Activated CD8-positive, alpha-beta memory T cell treated with anti-CD3 and anti-CD28 coated beads, Interleukin-2, amount 50 U/mL, for 1 hour (primary cell): ENCODE results near the gene PHAF1.

Experiments
- DNase-seq: peaks from one replicate; pipeline ENCODE4 v3.0.0-alpha.2; 2020; ENCODE audit errors: extremely low read depth

PHAF1 gene

GRCh38 chr16:67163164-67163998 is 53.6 kb downstream of the PHAF1 start:
- no peak for DNase-seq

GRCh38 chr16:67163999-67164558 is 54.3 kb downstream of the PHAF1 start:
- no peak for DNase-seq

GRCh38 chr16:67164599-67165061 is 54.9 kb downstream of the PHAF1 start, which contains the start of gene HSF4:
HSF4 (plus strand) TSS chr16:67164745; CDS start chr16:67164812, 67 bp downstream.
- no peak for DNase-seq

- DNase-seq = no peak
Observed at GRCh38 chr16:67165121-67166078, 55.7 kb downstream of the PHAF1 start.

GRCh38 chr16:67166110-67166547 is 56.4 kb downstream of the PHAF1 start:
- DNase-seq = no peak

- DNase-seq = no peak
Observed at GRCh38 chr16:67166598-67167168, 56.9 kb downstream of the PHAF1 start.

GRCh38 chr16:67167588-67167987 is 57.8 kb downstream of the PHAF1 start:
- no peak for DNase-seq

GRCh38 chr16:67169011-67169451 is 59.3 kb downstream of the PHAF1 start:
- no peak for DNase-seq

- no peak for DNase-seq
Observed at GRCh38 chr16:67169642-67170167, 60.0 kb downstream of the PHAF1 start.

- no peak for DNase-seq
Observed at GRCh38 chr16:67170168-67170948, 60.6 kb downstream of the PHAF1 start, which contains the start of gene NOL3. NOL3 (plus strand) TSS chr16:67170538.

GRCh38 chr16:67170949-67171649 is 61.4 kb downstream of the PHAF1 start:
- no peak for DNase-seq

- DNase-seq = no peak
Observed at GRCh38 chr16:67173323-67173722, 63.6 kb downstream of the PHAF1 start.

GRCh38 chr16:67173808-67174705 is 64.3 kb downstream of the PHAF1 start:
- no peak for DNase-seq

GRCh38 chr16:67174706-67175231 is 65.0 kb downstream of the PHAF1 start:
- DNase-seq = no peak

GRCh38 chr16:67176662-67177061 is 66.9 kb downstream of the PHAF1 start:
- DNase-seq = no peak

- no peak for DNase-seq
Observed at GRCh38 chr16:67177743-67178699, 68.3 kb downstream of the PHAF1 start.

- DNase-seq = no peak
Observed at GRCh38 chr16:67179421-67180080, 69.8 kb downstream of the PHAF1 start.
